Osteocyte (in vitro differentiated cells): ENCODE measurements around the gene CCL26. TPM values are rescaled to one million over a fixed set of nuclear protein-coding genes. Genes with fewer than 3 reads are reported as not detected.
A peak's percentile ranks its signal among the peaks of the same experiment; 100 is the strongest.

ENCODE experiments used
- DNase-seq: peaks from one replicate; pipeline ENCODE4 v3.0.0; 2021; ENCODE audit warnings: mixed read lengths; ENCODE audit not compliant: unreplicated experiment; ENCODE audit errors: extremely low spot score
- H3K27ac Mint-ChIP-seq: one replicate; pipeline ENCODE4 v1.8.0; 2021; ENCODE audit warnings: mild to moderate bottlenecking, mixed read lengths; ENCODE audit not compliant: unreplicated experiment
- H3K27me3 Mint-ChIP-seq: one replicate; pipeline ENCODE4 v1.8.0; 2021; ENCODE audit warnings: mixed read lengths; ENCODE audit not compliant: unreplicated experiment
- H3K36me3 Mint-ChIP-seq: one replicate; pipeline ENCODE4 v1.8.0; 2021; ENCODE audit warnings: mixed read lengths; ENCODE audit not compliant: unreplicated experiment
- H3K4me1 Mint-ChIP-seq: one replicate; pipeline ENCODE4 v1.8.0; 2021; ENCODE audit warnings: mixed read lengths; ENCODE audit not compliant: unreplicated experiment
- H3K4me3 Mint-ChIP-seq: one replicate; pipeline ENCODE4 v1.8.0; 2021; ENCODE audit warnings: mild to moderate bottlenecking, moderate library complexity, mixed read lengths; ENCODE audit not compliant: unreplicated experiment
- H3K9me3 Mint-ChIP-seq: one replicate; pipeline ENCODE4 v1.8.0; 2021; ENCODE audit warnings: mixed read lengths; ENCODE audit not compliant: unreplicated experiment
- CTCF ChIP-seq: fragments of 200-600 bp; sonication (generic); IDR thresholded peaks from 2 replicates; pipeline ENCODE4 v1.5.0; 2021; ENCODE audit warnings: antibody characterized with exemption, mild to moderate bottlenecking, moderate library complexity
- total RNA-seq: library from RNA; stranded (reverse); gene quantifications from 2 replicates; pipeline ENCODE4 v1.2.1, GENCODE V29; 2021

Gene CCL26
- total RNA-seq, 1 donor from 2014 or later: not detected

- DNase-seq: no peak
- Mint-ChIP-seq H3K4me1 (peaks cover 64% of the 10 kb centered on the region), H3K4me3 (no peak overlapping the region), H3K9me3 (no peaks in the 10 kb centered on the region), H3K36me3 (peaks cover 2% of the 10 kb centered on the region), H3K27ac (peak overlapping the region; percentile 27), H3K27me3 (peaks cover under 1% of the 10 kb centered on the region)
- no peak for TF ChIP-seq CTCF
Measured at GRCh38 chr7:75735581-75736350, 36.2 kb downstream of the CCL26 start.

- TF ChIP-seq CTCF: no peak
Measured at GRCh38 chr7:75734586-75735458, 37.2 kb downstream of the CCL26 start.

GRCh38 chr7:75732764-75733630 lies 39.0 kb downstream of the CCL26 start:
- Mint-ChIP-seq H3K4me3 (peak overlapping the region; percentile 23), H3K4me1 (peaks cover 63% of the 10 kb centered on the region), H3K36me3 (peaks cover 2% of the 10 kb centered on the region), H3K9me3 (no peaks in the 10 kb centered on the region), H3K27ac (peak overlapping the region; percentile 87), H3K27me3 (no peaks in the 10 kb centered on the region)
- TF ChIP-seq CTCF: no peak
- no peak for DNase-seq

More at GRCh38 chr7:75734586-75735458, 37.2 kb downstream of the CCL26 start:
- H3K4me3 Mint-ChIP-seq: no peak overlapping the region
- H3K36me3 Mint-ChIP-seq: peaks cover 2% of the 10 kb centered on the region
- no peak for DNase-seq
- peak overlapping the region; percentile 63 for H3K27ac Mint-ChIP-seq
- no peaks in the 10 kb centered on the region for H3K27me3 Mint-ChIP-seq
- peaks cover 62% of the 10 kb centered on the region for H3K4me1 Mint-ChIP-seq
- no peaks in the 10 kb centered on the region for H3K9me3 Mint-ChIP-seq

GRCh38 chr7:75732016-75732521 lies 39.9 kb downstream of the CCL26 start:
- no peaks in the 10 kb centered on the region for H3K9me3 Mint-ChIP-seq
- H3K4me1 Mint-ChIP-seq: peaks cover 61% of the 10 kb centered on the region

More at GRCh38 chr7:75732016-75732521, 39.9 kb downstream of the CCL26 start:
- TF ChIP-seq CTCF: no peak
- peaks cover 2% of the 10 kb centered on the region for H3K36me3 Mint-ChIP-seq
- peak overlapping the region; percentile 87 for H3K27ac Mint-ChIP-seq
- no peaks in the 10 kb centered on the region for H3K27me3 Mint-ChIP-seq
- H3K4me3 Mint-ChIP-seq: no peak overlapping the region
- no peak for DNase-seq
